Lung microvascular endothelial cell (primary cell): ENCODE results near the gene CLSTN2. TPM values are rescaled to one million over a fixed set of nuclear protein-coding genes. Genes with fewer than 3 reads are reported as not detected.

Experiments used
- DNase-seq, 2 donors: peaks; one replicate each; pipeline versions ENCODE4 v3.0.0 to v3.0.0-alpha.2; 2010; ENCODE audit warnings: low read depth in 2 of 2
- total RNA-seq: library from RNA; depleted of rRNA; stranded (reverse); fragments of >200 nt; gene quantifications from 2 replicates; pipeline ENCODE4 v1.2.1, GENCODE V29; 2014

CLSTN2 gene
- total RNA-seq, 1 donor from 2014 or later: 0.20 TPM

- DNase-seq: no peak
These were observed 71.3 kb downstream of the CLSTN2 start for GRCh38 chr3:140006331-140006730.

DNA sequence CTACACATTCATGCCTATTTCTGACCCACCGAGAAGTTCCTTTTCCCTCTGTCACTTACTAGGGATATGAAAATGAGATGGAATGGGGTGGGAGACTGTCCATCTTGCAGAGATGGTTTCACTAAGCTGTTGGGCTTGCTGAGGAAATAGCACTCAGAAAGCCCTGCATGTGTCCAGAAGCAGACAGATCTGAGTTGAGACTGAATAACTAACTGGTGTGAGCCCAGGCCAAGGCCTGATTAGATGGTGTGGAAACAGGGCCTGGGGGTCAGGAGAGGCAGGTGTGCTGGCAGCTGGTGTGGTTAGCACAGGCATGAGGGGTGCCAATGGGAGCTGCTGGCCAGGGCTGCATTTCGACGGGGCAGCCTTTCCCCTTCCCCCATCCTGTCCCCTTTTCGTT lies 72.1 kb downstream of the CLSTN2 start:
- DNase-seq: no peak

GRCh38 chr3:140007911-140008869 lies 73.2 kb downstream of the CLSTN2 start:
- no peak for DNase-seq

DNA sequence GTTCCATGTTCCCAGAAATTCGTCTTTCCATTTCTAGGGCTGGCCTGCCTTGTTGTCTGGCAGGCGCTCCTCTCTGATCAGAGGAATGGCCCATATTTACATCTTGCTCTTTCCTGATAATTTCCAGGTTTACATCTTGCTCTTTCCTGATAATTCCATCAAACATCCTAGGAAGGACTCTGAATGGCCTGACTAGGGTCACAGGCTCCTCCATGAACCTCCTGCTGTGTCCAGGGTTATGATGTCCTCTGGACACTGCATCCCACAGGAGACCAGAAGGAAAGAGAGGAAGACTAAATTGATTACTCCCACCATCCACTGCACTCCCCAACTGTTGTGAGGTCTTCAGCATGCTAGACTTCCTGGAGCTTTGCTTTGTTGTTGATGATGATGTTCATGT lies 75.4 kb downstream of the CLSTN2 start:
- no peak for DNase-seq

DNA sequence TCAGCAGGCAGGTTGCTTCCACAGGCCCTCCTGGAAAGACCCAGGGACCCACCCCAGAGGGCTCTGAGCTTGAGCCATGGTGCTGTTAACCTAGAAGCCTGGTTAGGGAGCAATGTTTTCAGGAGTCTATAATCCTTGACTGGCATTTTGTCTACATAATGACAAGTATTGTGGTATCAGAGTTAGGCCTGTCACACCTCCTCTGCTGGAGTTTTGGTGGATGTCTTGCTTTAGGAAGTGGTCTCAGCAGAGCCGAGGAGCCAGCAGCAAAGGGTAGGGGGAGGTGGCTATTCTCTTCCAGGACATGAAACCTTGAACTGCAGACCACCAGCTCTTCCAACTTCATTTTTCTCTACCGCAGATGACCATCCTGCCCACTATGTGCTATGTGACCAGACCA lies 76.1 kb downstream of the CLSTN2 start:
- no peak for DNase-seq

GRCh38 chr3:140011611-140012277 lies 76.8 kb downstream of the CLSTN2 start:
- DNase-seq: no peak

DNA sequence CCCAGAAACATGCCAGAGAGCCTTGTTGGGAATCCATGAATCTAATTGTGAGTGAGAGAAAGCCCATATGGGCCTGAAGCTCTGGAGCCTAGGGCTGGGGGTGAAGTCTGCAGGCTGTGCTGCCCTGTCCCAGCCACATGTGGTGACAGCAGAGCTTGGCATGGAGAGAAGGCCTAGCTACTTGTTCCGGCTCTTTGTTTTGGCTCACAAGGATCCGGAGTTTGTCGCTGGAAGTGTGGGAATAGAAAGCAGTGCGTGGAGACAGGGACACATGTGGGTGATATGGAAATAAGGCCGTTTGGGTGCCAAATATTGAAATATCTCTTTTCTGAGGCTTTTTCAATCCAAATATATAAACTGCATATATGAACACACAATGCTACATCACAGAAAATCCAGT lies 78.2 kb downstream of the CLSTN2 start:
- DNase-seq: no peak

GRCh38 chr3:140014831-140015495 lies 80.0 kb downstream of the CLSTN2 start:
- DNase-seq: no peak

DNA sequence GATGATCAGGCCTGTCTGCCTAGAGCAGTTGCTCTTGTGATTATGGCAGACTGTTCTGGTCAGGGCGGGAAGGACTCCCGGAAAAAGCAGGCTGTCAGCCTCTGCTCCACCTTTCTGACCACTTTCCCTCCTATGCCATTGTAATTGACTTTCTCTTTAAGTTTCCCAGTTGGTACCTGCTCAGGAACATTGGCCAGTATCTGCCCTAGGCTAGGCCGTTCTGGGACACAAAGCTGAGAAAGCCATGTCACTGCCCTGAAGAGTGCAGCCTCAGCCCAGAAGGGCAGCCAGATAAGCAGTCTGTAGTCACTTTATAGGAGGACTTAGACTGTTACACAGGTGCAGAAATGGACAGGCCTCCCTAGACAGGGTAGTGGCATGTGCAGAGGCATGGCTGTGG lies 80.8 kb downstream of the CLSTN2 start:
- no peak for DNase-seq

DNA sequence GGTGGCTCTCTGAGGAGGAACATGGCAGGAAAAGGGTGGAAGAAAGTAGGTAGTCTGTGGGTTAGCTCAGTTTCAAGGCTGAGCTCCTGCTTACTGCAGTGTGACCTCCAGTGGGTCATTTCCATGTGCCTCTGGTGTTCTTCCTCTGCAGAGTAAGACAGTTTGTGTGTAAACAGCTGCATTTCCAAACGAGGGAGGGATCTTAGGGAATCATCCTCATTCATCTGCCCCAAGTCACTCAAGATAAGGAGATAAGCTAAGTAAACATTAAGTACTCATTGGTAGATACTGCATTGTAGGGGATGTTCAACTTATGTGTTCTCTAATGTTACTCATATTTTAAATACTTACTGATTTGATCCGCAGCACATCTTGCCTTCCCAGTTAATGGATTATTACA lies 83.6 kb downstream of the CLSTN2 start:
- DNase-seq: no peak

GRCh38 chr3:140019946-140020345 lies 85.0 kb downstream of the CLSTN2 start:
- DNase-seq: no peak

GRCh38 chr3:140020541-140020940 lies 85.6 kb downstream of the CLSTN2 start:
- DNase-seq: no peak

- no peak for DNase-seq
These were observed 86.3 kb downstream of the CLSTN2 start for GRCh38 chr3:140021269-140021668.

DNA sequence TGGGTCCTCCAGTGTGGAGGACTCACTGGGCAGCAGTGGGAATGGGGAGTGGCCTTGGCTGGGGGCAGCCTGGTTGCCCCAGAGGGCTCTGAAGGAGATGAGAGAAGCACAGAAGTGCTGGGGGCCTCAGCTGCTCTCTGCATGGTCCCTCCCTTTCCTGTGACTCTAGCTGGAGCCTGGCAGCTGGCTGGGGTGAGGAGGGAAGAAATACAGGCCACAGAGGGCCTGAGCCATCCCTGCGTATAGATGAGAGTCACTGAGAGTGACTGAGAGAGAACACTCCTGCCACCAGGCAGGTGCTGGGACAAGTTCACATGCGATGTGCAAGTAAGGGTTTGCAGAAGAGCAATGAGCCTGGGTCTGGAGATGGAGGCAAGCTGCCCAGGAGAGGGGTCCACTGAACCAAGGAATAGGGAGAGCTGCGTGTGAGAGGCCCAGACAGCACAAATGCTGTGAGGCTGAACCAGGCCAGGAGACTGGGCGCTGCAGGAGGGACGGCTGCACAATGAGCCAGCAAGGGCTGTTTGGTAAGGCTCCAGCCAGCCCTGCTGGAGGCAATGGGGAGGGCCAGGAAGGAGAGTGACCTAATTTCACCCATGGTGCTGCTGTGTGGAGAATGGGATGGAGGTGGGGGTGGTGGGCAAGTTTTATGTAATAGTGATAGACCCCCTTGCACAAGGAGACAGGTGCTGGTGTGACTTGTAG lies 87.2 kb downstream of the CLSTN2 start:
- no peak for DNase-seq

- no peak for DNase-seq
These were observed 88.9 kb downstream of the CLSTN2 start for GRCh38 chr3:140023616-140024530.

- DNase-seq: no peak
These were observed 96.2 kb downstream of the CLSTN2 start for GRCh38 chr3:140031170-140031569.

GRCh38 chr3:140034058-140034457 lies 99.1 kb downstream of the CLSTN2 start:
- DNase-seq: no peak

GRCh38 chr3:140035871-140036270 lies 100.9 kb downstream of the CLSTN2 start:
- no peak for DNase-seq

DNA sequence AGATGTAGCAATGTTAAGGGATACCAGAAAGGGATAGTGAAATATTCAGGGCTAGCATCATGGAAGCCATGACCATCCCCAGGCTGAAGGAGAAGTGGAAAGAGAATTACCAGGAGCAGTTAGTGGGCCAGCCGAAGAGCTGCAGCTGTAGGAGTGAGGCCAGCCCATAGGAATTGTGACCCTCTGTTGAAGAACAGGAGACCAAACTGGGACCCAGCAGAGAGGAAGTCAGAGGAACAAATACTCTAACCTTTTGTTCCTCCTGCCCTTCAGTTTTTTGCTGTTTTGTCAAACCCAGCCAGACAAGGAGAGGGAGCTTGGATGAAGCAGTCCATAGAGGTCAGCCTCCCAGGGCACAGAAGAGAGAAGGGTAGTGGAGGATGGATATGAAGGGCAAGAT lies 115.4 kb downstream of the CLSTN2 start:
- DNase-seq: no peak
